Measurements from ENCODE around the gene PEPD.

DNA sequence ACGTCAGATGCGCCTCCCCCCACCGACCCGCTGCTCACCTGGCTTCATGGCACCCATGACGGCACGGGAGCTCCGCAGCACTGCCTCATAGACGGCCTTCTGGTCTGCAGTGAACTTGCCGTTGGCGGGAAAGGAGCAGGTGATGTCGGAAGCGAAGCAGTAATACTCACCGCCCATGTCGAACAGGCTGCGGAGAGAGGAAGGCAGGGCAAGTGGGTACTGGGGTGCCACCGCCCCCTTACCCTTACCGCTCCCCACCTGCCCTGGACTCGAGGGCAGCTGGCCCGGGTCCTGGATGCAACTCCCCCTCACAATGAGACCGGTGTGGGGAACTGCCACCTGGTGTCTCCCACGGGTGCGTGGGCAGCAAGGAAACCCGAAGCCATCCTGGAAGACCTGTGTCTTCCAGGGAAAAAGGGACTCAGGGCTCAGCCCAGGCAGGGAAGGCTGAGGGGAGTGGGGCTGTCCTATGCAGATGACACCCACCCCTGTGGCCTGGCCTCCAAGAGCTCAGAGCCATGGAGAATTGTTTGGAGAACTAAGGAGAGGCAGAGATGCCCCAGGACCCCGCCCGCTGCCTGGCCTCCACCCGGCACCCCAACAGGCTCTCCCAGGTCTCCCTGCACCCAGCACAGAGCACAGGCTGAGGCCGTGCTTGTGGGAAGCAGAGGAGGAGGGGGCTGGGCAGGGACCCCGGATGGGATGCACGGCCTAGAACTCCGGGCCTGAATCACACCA is 119.7 kb downstream of the PEPD start:
- no peak for TF ChIP-seq CTCF (IDR thresholded peaks at IDR 0.05)
- no peak for TF ChIP-seq ZFX (IDR thresholded peaks at IDR 0.05; ENCODE audit: borderline replicate concordance)
